ENCODE measurements around the gene CAPSL.

Gene CAPSL

DNA sequence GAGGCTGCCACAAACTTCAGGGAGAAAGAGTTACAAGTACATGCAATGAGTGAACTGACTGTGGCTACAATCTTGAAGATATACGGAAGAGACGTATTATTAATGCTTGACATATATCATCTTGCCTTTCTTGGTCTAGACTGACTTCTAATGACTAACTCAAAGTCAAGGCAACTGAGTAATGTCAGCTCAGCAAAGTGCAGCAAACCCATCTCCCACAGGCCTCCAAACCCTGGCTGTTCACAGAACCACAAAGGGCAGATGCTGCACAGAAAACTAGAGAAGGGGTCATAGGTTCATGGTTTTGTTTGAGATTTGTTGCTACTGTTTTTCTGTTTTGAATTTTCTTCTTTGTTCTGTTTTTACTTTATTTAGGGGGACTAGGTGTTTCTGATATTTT lies 60.8 kb downstream of the CAPSL start:
- TF ChIP-seq, protein P1, sequence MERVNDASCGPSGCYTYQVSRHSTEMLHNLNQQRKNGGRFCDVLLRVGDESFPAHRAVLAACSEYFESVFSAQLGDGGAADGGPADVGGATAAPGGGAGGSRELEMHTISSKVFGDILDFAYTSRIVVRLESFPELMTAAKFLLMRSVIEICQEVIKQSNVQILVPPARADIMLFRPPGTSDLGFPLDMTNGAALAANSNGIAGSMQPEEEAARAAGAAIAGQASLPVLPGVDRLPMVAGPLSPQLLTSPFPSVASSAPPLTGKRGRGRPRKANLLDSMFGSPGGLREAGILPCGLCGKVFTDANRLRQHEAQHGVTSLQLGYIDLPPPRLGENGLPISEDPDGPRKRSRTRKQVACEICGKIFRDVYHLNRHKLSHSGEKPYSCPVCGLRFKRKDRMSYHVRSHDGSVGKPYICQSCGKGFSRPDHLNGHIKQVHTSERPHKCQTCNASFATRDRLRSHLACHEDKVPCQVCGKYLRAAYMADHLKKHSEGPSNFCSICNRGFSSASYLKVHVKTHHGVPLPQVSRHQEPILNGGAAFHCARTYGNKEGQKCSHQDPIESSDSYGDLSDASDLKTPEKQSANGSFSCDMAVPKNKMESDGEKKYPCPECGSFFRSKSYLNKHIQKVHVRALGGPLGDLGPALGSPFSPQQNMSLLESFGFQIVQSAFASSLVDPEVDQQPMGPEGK (CRISPR knock-in tag; IDR thresholded peaks at IDR 0.05; ENCODE audit: borderline replicate concordance) = no peak
- TF ChIP-seq, protein P2, sequence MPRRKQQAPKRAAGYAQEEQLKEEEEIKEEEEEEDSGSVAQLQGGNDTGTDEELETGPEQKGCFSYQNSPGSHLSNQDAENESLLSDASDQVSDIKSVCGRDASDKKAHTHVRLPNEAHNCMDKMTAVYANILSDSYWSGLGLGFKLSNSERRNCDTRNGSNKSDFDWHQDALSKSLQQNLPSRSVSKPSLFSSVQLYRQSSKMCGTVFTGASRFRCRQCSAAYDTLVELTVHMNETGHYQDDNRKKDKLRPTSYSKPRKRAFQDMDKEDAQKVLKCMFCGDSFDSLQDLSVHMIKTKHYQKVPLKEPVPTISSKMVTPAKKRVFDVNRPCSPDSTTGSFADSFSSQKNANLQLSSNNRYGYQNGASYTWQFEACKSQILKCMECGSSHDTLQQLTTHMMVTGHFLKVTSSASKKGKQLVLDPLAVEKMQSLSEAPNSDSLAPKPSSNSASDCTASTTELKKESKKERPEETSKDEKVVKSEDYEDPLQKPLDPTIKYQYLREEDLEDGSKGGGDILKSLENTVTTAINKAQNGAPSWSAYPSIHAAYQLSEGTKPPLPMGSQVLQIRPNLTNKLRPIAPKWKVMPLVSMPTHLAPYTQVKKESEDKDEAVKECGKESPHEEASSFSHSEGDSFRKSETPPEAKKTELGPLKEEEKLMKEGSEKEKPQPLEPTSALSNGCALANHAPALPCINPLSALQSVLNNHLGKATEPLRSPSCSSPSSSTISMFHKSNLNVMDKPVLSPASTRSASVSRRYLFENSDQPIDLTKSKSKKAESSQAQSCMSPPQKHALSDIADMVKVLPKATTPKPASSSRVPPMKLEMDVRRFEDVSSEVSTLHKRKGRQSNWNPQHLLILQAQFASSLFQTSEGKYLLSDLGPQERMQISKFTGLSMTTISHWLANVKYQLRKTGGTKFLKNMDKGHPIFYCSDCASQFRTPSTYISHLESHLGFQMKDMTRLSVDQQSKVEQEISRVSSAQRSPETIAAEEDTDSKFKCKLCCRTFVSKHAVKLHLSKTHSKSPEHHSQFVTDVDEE (CRISPR knock-in tag; IDR thresholded peaks at IDR 0.05) = no peak
- TF ChIP-seq TCF4 (CRISPR knock-in tag; IDR thresholded peaks at IDR 0.05; ENCODE audit: borderline replicate concordance) (no peak), ZNF8 (CRISPR knock-in tag; IDR thresholded peaks at IDR 0.05) (no peak), BACH2 (CRISPR knock-in tag; IDR thresholded peaks at IDR 0.05; ENCODE audit: borderline replicate concordance) (no peak), TOX (CRISPR knock-in tag; IDR thresholded peaks at IDR 0.05; ENCODE audit: borderline replicate concordance) (no peak), ZNF565 (CRISPR knock-in tag; conservative IDR thresholded peaks at IDR 0.05; ENCODE audit: low read depth) (no peak), ZFP30 (CRISPR knock-in tag; IDR thresholded peaks at IDR 0.05) (no peak), ZC3H10 (CRISPR knock-in tag; IDR thresholded peaks at IDR 0.05) (no peak), ISL1 (CRISPR knock-in tag; IDR thresholded peaks at IDR 0.05) (no peak), PPARA (CRISPR knock-in tag; IDR thresholded peaks at IDR 0.05; ENCODE audit: borderline replicate concordance) (no peak), RARB (CRISPR knock-in tag; IDR thresholded peaks at IDR 0.05) (no peak), ZFP3 (CRISPR knock-in tag; IDR thresholded peaks at IDR 0.05) (no peak), GLIS3 (CRISPR knock-in tag; IDR thresholded peaks at IDR 0.05) (no peak), ESRRG (CRISPR knock-in tag; IDR thresholded peaks at IDR 0.05) (no peak), CSDC2 (CRISPR knock-in tag; IDR thresholded peaks at IDR 0.05) (no peak), ZNF70 (CRISPR knock-in tag; IDR thresholded peaks at IDR 0.05) (no peak), ARNTL (CRISPR knock-in tag; IDR thresholded peaks at IDR 0.05; ENCODE audit: borderline replicate concordance, low read depth) (no peak)
- TF ChIP-seq, protein P3, sequence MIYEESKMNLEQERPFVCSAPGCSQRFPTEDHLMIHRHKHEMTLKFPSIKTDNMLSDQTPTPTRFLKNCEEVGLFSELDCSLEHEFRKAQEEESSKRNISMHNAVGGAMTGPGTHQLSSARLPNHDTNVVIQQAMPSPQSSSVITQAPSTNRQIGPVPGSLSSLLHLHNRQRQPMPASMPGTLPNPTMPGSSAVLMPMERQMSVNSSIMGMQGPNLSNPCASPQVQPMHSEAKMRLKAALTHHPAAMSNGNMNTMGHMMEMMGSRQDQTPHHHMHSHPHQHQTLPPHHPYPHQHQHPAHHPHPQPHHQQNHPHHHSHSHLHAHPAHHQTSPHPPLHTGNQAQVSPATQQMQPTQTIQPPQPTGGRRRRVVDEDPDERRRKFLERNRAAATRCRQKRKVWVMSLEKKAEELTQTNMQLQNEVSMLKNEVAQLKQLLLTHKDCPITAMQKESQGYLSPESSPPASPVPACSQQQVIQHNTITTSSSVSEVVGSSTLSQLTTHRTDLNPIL (CRISPR knock-in tag; IDR thresholded peaks at IDR 0.05; ENCODE audit: low read depth) = no peak
- TF ChIP-seq, protein P4, sequence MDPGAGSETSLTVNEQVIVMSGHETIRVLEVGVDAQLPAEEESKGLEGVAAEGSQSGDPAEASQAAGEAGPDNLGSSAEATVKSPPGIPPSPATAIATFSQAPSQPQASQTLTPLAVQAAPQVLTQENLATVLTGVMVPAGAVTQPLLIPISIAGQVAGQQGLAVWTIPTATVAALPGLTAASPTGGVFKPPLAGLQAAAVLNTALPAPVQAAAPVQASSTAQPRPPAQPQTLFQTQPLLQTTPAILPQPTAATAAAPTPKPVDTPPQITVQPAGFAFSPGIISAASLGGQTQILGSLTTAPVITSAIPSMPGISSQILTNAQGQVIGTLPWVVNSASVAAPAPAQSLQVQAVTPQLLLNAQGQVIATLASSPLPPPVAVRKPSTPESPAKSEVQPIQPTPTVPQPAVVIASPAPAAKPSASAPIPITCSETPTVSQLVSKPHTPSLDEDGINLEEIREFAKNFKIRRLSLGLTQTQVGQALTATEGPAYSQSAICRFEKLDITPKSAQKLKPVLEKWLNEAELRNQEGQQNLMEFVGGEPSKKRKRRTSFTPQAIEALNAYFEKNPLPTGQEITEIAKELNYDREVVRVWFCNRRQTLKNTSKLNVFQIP (CRISPR knock-in tag; IDR thresholded peaks at IDR 0.05; ENCODE audit: borderline replicate concordance, low read depth) = no peak
- no peak for ATAC-seq

DNA sequence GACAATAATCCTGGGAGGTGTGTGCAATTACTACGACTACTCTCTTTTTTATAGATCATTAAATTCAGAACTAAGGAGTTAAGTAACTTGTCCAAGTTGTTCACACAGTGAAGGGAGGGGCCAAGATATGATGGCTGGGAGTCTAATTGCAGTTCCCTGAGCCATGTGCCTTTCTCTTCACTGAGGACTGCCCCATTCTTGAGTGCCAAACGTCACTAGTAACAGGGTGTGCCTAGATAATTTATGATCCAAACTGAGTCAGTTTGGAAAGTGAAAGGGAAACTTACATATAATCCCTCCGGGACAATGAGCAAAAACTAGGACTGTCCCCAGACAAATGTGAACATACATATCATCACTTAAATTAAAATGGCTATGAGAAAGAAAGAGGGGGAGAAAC lies 61.5 kb downstream of the CAPSL start:
- TF ChIP-seq, protein P4 (CRISPR knock-in tag; IDR thresholded peaks at IDR 0.05; ENCODE audit: borderline replicate concordance, low read depth) = no peak
- TF ChIP-seq ZC3H10 (CRISPR knock-in tag; IDR thresholded peaks at IDR 0.05) = no peak
- TF ChIP-seq ZFP3 (CRISPR knock-in tag; IDR thresholded peaks at IDR 0.05) = no peak
- no peak for TF ChIP-seq CSDC2 (CRISPR knock-in tag; IDR thresholded peaks at IDR 0.05)
- no peak for TF ChIP-seq ARNTL (CRISPR knock-in tag; IDR thresholded peaks at IDR 0.05; ENCODE audit: borderline replicate concordance, low read depth)
- no peak for TF ChIP-seq ZNF565 (CRISPR knock-in tag; conservative IDR thresholded peaks at IDR 0.05; ENCODE audit: low read depth)
- TF ChIP-seq RARB (CRISPR knock-in tag; IDR thresholded peaks at IDR 0.05) = no peak
- no peak for TF ChIP-seq GLIS3 (CRISPR knock-in tag; IDR thresholded peaks at IDR 0.05)
- no peak for TF ChIP-seq BACH2 (CRISPR knock-in tag; IDR thresholded peaks at IDR 0.05; ENCODE audit: borderline replicate concordance)
- TF ChIP-seq TOX (CRISPR knock-in tag; IDR thresholded peaks at IDR 0.05; ENCODE audit: borderline replicate concordance) = no peak
- no peak for TF ChIP-seq ZNF70 (CRISPR knock-in tag; IDR thresholded peaks at IDR 0.05)
- no peak for TF ChIP-seq ISL1 (CRISPR knock-in tag; IDR thresholded peaks at IDR 0.05)
- TF ChIP-seq TCF4 (CRISPR knock-in tag; IDR thresholded peaks at IDR 0.05; ENCODE audit: borderline replicate concordance) = no peak
- TF ChIP-seq OSR1 (CRISPR knock-in tag; IDR thresholded peaks at IDR 0.05) = no peak
- TF ChIP-seq ZNF8 (CRISPR knock-in tag; IDR thresholded peaks at IDR 0.05) = no peak
- TF ChIP-seq, protein P5, sequence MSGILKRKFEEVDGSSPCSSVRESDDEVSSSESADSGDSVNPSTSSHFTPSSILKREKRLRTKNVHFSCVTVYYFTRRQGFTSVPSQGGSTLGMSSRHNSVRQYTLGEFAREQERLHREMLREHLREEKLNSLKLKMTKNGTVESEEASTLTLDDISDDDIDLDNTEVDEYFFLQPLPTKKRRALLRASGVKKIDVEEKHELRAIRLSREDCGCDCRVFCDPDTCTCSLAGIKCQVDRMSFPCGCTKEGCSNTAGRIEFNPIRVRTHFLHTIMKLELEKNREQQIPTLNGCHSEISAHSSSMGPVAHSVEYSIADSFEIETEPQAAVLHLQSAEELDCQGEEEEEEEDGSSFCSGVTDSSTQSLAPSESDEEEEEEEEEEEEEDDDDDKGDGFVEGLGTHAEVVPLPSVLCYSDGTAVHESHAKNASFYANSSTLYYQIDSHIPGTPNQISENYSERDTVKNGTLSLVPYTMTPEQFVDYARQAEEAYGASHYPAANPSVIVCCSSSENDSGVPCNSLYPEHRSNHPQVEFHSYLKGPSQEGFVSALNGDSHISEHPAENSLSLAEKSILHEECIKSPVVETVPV (CRISPR knock-in tag; IDR thresholded peaks at IDR 0.05) = no peak
- no peak for ATAC-seq

Data from SK-N-SH treated with all-trans-retinoic acid at 6 μM for 48 hours (cell line).